H54 (cell line): ENCODE data around the gene SPATA25.

Experiments used
- DNase-seq: peaks from one replicate; pipeline ENCODE4 v3.0.0; 2011; ENCODE audit warnings: low spot score, mixed read lengths; ENCODE audit not compliant: insufficient read length
- FAIRE-seq: peaks from 3 replicates; lab custom pipeline; 2011; peaks lifted over from hg19 to GRCh38; lab: Jason Lieb, UNC
- POLR2A ChIP-seq: IDR thresholded peaks from 2 replicates; pipeline ENCODE4 v1.6.1; 2011; ENCODE audit warnings: low read depth, mild to moderate bottlenecking, low read length

Gene SPATA25

GRCh38 chr20:45892828-45893500, 5.5 kb upstream of the SPATA25 start:
- FAIRE-seq (no peak), DNase-seq (no peak)
- TF ChIP-seq POLR2A: no peak

- FAIRE-seq (no peak), DNase-seq (peak; percentile 71)
- no peak for TF ChIP-seq POLR2A
These were observed 4.8 kb upstream of the SPATA25 start for GRCh38 chr20:45892049-45892825.

- DNase-seq: peak; percentile 96
- peak; percentile 68 for TF ChIP-seq POLR2A
- FAIRE-seq: no peak
These were observed 3.9 kb upstream of the SPATA25 start, which contains the start of the genes CTSA and NEURL2 for GRCh38 chr20:45890985-45891983. Gene CTSA, plus strand, starts transcription at chr20:45891335. Its CDS starts 234 bp downstream, at chr20:45891569. Gene NEURL2, minus strand, starts transcription at chr20:45891208. Its CDS starts 217 bp downstream, at chr20:45890991.

DNA sequence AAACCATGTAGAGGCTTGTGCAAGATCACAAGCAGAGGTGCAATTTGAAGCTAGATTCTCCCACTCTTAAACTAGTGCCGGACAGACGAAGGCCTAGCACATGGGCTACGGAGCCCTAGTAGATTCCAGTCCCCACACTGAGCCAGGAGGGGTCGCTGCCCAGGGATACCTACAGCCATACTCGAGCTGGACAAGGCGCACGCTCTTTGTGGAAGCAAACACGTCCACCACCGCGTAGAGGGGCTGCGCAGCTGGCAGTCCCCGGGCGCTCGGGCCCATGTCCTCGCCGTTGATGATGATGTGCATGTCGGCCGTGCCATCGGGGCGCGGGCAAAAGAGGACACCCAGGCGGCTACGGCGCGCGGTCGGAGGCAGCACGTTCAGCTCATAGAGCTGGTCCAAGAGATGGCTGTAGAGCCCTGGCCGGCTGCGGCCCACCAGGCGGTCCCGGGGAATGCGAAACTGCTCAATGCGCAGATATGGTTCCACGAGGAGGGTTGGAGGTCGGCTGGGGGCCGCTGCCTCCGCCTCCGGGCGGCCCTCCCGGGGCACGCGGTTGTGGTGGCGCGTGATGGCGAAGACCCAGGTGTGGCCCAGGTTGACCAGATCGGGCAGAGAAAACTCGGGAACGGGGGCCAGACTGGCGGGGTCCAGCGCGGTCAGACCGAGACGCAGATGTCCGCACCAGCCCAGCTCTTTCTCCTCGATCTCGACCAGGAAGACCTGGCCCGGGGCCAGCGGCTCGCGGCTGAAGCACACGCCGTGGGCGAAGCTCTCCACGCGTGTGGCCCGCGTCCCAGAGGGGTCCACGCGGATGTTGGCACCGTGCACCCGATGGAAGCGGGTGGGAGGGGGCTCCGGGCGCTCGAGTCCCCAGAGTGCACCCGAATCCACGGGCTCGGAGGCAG, 2.9 kb upstream of the SPATA25 start:
- FAIRE-seq: no peak

GRCh38 chr20:45888681-45889080, 1.3 kb upstream of the SPATA25 start:
- TF ChIP-seq POLR2A: no peak
- DNase-seq (no peak), FAIRE-seq (no peak)

More for the DNA sequence above, 2.9 kb upstream of the SPATA25 start:
- no peak for TF ChIP-seq POLR2A
- no peak for DNase-seq

GRCh38 chr20:45886590-45887345, 654 bp downstream of the SPATA25 start:
- DNase-seq (no peak), FAIRE-seq (no peak)
- TF ChIP-seq POLR2A: no peak

- FAIRE-seq (no peak), DNase-seq (no peak)
- TF ChIP-seq POLR2A: no peak
These were observed 4.3 kb downstream of the SPATA25 start for GRCh38 chr20:45883100-45883469.

- TF ChIP-seq POLR2A: no peak
- DNase-seq: no peak
- FAIRE-seq: no peak
These were observed 4.8 kb downstream of the SPATA25 start for GRCh38 chr20:45882469-45883099.

GRCh38 chr20:45880988-45881788, 6.2 kb downstream of the SPATA25 start, which contains the start of gene ZSWIM1:
Gene ZSWIM1, plus strand, starts transcription at chr20:45881227. Its CDS starts 1,366 bp downstream, at chr20:45882593.
- peak; percentile 97 for DNase-seq
- peak; percentile 86 for TF ChIP-seq POLR2A
- peak; percentile 57 for FAIRE-seq

- no peak for DNase-seq
- FAIRE-seq: no peak
- TF ChIP-seq POLR2A: no peak
These were observed 9.2 kb downstream of the SPATA25 start for GRCh38 chr20:45878076-45878761.
